GM12878 (cell line): ENCODE measurements around the gene RHOB. TPM values are rescaled to one million over a fixed set of nuclear protein-coding genes. Genes with fewer than 3 reads are reported as not detected.
A peak's percentile ranks its signal among the peaks of the same experiment; 100 is the strongest.

Experiments
- CTCF ChIP-seq, 3 experiments: IDR thresholded peaks in 2 of 3; conservative IDR thresholded peaks in 1 of 3; 2 replicates each; pipeline ENCODE4 v1.5.1; 2011; ENCODE audit warnings: low read depth in 3 of 3, low read length in 3 of 3, mild to moderate bottlenecking in 3 of 3, control low read depth in 2 of 3, moderate library complexity in 2 of 3, inconsistent platforms in 1 of 3, mixed read lengths in 1 of 3; ENCODE audit not compliant: control insufficient read depth in 2 of 3, insufficient read depth in 1 of 3; ENCODE audit errors: extremely low read depth in 1 of 3
- E2F4 ChIP-seq: IDR thresholded peaks from 2 replicates; pipeline ENCODE4 v1.6.1; 2012; ENCODE audit warnings: low read depth, low read length, improper control_type of control experiment
- ESRRA ChIP-seq: IDR thresholded peaks from 2 replicates; pipeline ENCODE4 v1.6.1; 2012; ENCODE audit warnings: mild to moderate bottlenecking, low read length, improper control_type of control experiment
- GATAD2B ChIP-seq: fragments of 450-650 bp; conservative IDR thresholded peaks from 2 replicates; pipeline ENCODE4 v1.6.1; 2017; ENCODE audit warnings: low read depth, mild to moderate bottlenecking, moderate library complexity
- IKZF1 ChIP-seq: fragments of 450-650 bp; conservative IDR thresholded peaks from 2 replicates; pipeline ENCODE4 v1.6.1; 2017; ENCODE audit warnings: antibody characterized with exemption, mild to moderate bottlenecking
- MEF2B ChIP-seq: fragments of 450-650 bp; IDR thresholded peaks from 2 replicates; pipeline ENCODE4 v1.6.1; 2018; ENCODE audit warnings: mild to moderate bottlenecking, moderate library complexity; ENCODE audit not compliant: partially characterized antibody, poor library complexity, severe bottlenecking
- NR2C2 ChIP-seq: IDR thresholded peaks from 2 replicates; pipeline ENCODE4 v1.6.1; 2011; ENCODE audit warnings: borderline replicate concordance, low read depth; ENCODE audit not compliant: control insufficient read depth, insufficient read length
- RUNX3 ChIP-seq: IDR thresholded peaks from 2 replicates; pipeline ENCODE4 v1.6.1; 2012; ENCODE audit warnings: low read length, inconsistent platforms
- SPI1 ChIP-seq: IDR thresholded peaks from 2 replicates; pipeline ENCODE4 v1.6.1; 2011; ENCODE audit warnings: low read depth, mild to moderate bottlenecking, low read length, moderate library complexity, borderline replicate concordance; ENCODE audit not compliant: insufficient read depth
- ZBED1 ChIP-seq: IDR thresholded peaks from 2 replicates; pipeline ENCODE4 v1.6.1; 2016; ENCODE audit warnings: borderline replicate concordance
- ZBTB4 ChIP-seq: fragments of 450-650 bp; formaldehyde crosslinking; IDR thresholded peaks from 2 replicates; pipeline ENCODE4 v1.4.0; 2022; ENCODE audit warnings: mild to moderate bottlenecking, moderate library complexity
- ZNF207 ChIP-seq: fragments of 450-650 bp; IDR thresholded peaks from 2 replicates; pipeline ENCODE4 v1.6.1; 2014; ENCODE audit warnings: antibody characterized with exemption, mild to moderate bottlenecking, borderline replicate concordance
- ZNF24 ChIP-seq: fragments of 450-650 bp; IDR thresholded peaks from 2 replicates; pipeline ENCODE4 v1.6.1; 2017; ENCODE audit warnings: antibody characterized with exemption, mild to moderate bottlenecking
- polyA plus RNA-seq, 11 experiments: library from polyadenylated mRNA; depleted of rRNA in 4 of 11; unstranded in 6 of 11; stranded (reverse) in 5 of 11; fragments of >200 nt; fragmentation: Nextera tagmentation in 4 of 11; fragmentation: Illumina TruSeq in 1 of 11; extraction: Ambion mirVana in 4 of 11; extraction: Trizol in 1 of 11; gene quantifications; 1 replicate in 1 of 11; 2 replicates in 10 of 11; pipeline versions ENCODE4 v1.2.1 to v1.2.3, GENCODE V29; 2011 to 2016; ENCODE audit warnings: inconsistent platforms in 2 of 11, missing spikeins in 2 of 11, low read depth in 1 of 11
- total RNA-seq, 4 experiments: library from RNA; depleted of rRNA in 3 of 4; stranded (reverse); fragments of >200 nt in 3 of 4; fragmentation: Illumina TruSeq in 1 of 4; extraction: Trizol in 1 of 4; gene quantifications; 2 replicates each; pipeline versions ENCODE4 v1.2.1 to v1.2.3, GENCODE V29; 2013 to 2021

Gene RHOB
- total and polyA plus RNA-seq, 10 of the 15 experiments (the other 5 are each of a cell fraction or from before 2014, with no cell fraction given): 0.03 to 4.5 (median 1.2) TPM

GRCh38 chr2:20488782-20489181 lies 41.9 kb downstream of the RHOB start (continued):
- no peak for TF ChIP-seq GATAD2B
- no peak for TF ChIP-seq ZNF24
- TF ChIP-seq CTCF (IDR thresholded peaks at IDR 0.05 in 2 of 3, conservative IDR thresholded peaks at IDR 0.05 in 1 of 3; ENCODE audit: control insufficient read depth in 2 of 3, extremely low read depth in 1 of 3, insufficient read depth in 1 of 3, low read depth in 3 of 3, low read length in 3 of 3): no peak
- TF ChIP-seq ZNF207: no peak
- TF ChIP-seq ZBED1: no peak
- TF ChIP-seq RUNX3: no peak
- no peak for TF ChIP-seq ESRRA
- TF ChIP-seq ZBTB4 (CRISPR knock-in tag): no peak
- TF ChIP-seq E2F4: no peak
- no peak for TF ChIP-seq SPI1
- TF ChIP-seq NR2C2: no peak
- peak; percentile 88 for TF ChIP-seq MEF2B
- TF ChIP-seq IKZF1: peak; percentile 31; the same call in 1 of the 2 replicates
